GM18519 (cell line): ENCODE results near the gene CTH.
A peak's percentile ranks its signal among the peaks of the same experiment; 100 is the strongest.
"Not testable (repeated sequence)": the region's sequence is repeated elsewhere in the genome, so short reads cannot be mapped to it uniquely, and the experiment has no call there.

ENCODE experiments used
- ATAC-seq: cut with Tn5 transposase; IDR thresholded peaks from one replicate; pipeline ENCODE4 v1.9.1; 2021; ENCODE audit warnings: mild to moderate bottlenecking, moderate library complexity; ENCODE audit not compliant: unreplicated experiment, low FRiP score

CTH gene

DNA sequence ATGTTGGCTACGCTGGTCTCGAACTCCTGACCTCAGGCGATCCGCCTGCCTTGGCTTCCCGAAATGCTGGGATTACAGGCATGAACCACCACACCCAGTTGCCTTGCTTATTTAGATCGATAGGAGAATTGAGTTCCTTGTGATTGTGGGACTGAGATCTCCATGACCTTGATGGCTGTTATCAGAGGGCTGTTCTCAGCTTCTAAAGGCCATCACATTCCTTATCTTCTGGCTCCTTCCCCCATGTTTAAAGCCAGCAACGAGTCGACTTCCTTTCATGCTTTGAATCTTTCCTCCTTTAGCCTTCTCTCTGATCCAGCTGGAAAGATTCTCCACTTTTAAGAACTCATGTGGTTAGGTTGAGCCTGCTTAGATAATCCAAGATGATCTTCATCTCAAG is 38.0 kb downstream of the CTH start:
- no peak for ATAC-seq

DNA sequence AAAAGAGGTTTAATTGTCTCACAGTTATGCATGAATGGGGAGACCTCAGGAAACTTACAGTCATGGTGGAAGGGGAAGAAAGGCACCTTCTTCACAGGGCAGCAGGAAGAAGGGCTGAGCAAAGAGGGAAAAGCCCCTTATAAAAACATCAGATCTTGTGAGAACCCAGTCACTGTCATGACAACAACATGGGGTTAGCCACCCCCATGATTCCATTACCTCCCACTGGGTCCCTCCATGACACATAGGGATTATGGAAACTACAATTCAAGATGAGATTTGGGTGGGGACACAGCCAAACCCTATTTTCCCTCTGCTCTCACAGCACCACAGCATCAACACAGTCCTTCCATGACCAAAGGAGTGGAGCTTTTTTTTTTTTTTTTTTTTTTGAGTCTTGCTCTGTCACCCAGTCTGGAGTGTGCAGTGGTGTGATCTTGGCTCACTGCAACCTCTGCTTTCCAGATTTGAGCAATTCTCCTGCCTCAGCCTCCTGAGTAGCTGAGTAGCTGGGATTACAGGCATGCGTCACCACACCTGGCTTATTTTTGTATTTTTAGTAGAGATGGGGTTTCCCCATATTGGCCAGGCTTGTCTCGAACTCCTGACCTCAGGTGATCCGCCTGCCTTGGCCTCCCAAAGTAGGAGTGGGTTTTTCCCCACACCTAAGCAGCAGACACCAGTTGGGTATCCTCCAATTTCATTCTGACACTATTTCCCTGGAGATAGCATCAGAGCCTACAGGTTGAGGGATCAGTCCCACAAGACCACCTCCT is 41.3 kb downstream of the CTH start:
- ATAC-seq: not testable (repeated sequence)

DNA sequence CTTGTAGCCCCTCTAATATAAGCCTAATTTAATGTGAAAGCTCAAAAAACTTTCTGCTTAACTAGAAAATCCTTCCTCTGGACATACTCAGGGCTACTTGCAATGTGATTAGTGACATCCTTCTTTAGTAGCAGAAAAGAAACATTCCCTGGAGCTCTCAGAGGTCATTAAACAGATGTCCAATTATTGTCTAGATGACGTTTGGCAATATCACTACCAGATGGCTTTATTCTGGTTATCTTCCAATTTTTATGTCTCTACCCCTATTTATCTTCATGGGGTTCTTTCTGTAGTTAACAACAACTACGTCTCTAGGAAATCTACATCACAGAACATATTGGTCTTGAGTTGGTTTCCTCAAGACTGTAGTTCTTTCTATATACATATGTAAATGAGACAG is 44.2 kb downstream of the CTH start:
- ATAC-seq: no peak

DNA sequence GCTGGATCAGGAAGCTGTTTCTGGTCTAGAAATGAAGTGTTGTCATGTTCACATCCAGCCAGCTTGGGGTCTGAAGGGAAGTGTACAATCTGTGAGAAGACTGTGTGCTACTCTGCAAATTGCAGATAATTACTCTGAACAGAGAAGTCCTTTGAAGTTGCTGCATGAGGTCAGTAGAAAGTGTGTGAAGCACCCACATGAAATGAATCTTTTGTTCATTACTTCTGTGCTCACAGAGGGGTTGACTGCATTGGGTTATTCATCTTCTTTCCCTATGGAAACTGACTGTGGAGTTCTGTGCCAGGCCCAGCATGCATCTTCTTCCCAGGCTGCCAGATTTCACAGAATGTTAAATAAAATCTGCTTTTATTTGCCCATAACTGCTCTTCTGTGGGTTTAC is 47.1 kb downstream of the CTH start:
- no peak for ATAC-seq

DNA sequence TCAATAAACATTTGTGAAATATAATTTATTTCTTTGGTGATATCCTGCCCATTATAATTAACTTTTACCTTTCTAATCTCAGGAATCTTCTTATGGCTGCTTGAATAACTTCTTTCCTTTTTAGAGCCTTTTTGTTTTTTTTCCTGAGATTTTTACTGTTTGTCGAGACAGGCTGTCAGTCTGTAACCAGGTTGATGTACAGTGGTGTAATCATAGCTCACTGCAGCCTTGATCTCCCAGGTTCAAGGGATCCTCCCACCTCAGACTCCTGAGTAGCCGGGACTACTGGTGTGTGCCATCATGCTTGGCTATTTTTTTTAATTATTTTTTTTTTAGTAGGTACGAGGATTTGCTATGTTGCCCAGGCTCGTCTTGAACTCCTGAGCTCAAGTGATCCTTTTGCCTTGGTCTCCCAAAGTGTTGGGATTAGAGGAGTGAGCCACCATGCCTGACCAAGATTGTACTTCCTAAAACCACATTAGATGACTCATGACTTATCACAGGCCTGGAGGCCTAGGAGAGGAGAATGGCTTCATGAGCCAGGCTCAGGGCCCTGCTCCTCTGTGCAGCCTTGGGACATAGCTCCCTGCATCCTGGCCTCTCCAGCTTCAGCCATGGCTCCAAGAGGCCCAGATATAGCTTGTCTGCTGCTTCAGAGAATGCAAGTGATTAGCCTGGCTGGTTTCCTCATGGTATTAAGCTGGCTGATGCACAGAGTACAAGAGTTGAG is 48.6 kb downstream of the CTH start:
- no peak for ATAC-seq

DNA sequence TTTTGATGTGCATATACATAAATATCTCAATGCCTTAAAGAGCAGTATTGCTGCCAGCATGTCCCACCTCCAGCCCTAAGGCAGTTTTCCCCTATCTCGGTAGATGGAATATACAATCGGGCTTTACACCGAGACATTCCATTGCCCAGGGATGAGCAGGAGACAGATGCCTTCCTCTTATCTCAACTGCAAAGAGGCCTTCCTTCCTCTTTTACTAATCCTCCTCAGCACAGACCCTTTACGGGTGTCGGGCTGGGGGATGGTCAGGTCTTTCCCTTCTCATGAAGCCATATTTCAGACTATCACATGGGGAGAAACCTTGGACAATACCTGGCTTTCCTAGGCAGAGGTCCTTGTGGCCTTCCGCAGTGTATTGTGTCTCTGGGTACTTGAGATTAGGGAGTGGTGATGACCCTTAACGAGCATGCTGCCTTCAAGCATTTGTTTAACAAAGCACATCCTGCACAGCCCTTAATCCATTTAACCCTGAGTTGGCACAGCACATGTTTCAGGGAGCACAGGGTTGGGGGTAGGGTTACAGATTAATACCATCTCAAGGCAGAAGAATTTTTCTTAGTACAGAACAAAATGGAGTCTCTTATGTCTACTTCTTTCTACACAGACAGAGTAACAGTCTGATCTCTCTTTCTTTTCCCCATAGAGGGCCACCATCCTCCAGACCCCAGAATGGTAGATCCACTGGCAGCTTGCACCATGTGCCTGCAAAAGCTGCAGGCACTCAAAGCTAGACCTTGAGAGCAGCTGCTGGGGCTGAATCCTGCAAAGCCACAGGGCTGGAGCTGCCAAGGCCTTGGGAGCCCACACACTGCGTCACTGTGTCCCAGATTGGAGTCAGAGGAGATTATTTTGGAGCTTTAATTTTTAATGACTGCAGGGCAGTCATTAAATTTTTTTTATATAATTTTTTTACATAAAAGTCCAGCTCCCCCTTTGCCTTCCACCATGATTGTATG is 50.0 kb downstream of the CTH start:
- not testable (repeated sequence) for ATAC-seq

DNA sequence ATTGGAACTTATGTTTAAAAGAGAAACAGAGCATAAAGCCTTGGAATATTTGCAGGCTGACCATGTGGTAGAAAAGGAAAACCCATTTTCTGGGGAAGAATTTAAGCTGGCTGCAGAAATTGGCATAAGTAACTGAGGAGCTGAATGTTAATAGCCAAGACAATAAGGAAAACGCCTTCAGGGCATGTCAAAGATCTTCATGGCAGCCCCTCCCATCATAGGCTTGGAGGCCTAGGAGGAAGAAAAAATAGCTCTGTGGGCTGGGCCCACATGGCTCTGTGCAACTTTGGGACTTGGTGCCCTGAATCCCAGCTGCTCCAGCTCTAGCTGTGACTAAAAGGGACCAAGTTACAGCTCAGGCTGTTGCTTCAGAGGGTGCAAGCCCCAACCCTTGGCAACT is 51.5 kb downstream of the CTH start:
- ATAC-seq: no peak

DNA sequence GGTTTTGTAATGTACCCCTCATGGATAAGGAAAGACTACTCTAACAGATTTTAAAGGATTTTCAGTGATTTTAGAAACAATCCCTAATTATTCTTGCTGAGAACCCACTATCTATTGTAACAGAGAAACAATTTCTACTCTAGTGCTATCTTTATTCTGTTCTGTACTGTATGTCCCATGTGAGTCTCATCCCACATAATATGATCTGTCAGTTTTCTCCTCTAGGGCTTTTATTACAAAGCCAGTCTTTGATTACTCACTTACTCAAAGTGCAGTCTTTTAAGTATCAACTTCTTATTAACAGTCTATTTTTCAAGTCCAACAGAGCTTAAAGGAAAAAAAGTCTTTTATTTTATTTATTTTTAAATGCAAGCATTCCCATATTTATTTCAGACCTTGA is 54.8 kb downstream of the CTH start:
- no peak for ATAC-seq

DNA sequence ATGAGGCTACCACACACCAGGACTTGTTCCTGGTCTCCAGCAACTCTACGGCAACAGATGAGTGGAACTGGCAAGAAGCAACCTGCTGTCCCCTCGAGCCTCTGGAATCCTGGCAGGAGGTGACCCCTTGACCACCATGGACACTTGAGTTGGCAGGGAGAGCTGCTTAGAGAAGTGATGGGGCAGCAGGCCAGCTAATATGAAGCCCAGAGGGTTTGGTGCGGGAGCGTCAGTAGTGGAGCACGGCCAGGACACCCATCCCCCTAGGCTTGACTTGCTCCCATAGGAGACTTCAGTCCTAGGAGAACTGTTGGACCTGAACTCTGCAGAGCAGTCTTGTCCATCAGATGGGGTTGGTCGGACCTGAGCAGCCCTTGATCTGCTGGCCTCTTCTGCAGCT is 56.5 kb downstream of the CTH start:
- no peak for ATAC-seq

DNA sequence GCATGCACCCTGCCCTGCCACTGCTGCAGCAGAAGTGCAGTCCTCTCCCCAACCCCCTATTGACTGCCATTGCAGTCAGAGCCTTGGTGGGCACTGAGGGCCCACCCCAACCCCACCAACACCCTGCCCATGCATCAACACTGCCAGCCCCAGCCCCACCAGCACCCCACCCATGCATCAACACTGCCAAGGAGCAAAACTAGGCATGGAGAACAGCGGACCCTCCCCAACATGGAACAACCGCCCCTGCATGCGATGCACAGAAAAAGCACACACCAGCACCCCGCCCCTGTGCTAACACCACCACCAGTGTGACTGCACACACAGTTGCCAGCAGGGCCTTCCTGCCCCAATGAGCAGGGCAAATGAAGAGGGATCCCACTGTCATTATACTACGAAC is 57.1 kb downstream of the CTH start:
- ATAC-seq: no peak

DNA sequence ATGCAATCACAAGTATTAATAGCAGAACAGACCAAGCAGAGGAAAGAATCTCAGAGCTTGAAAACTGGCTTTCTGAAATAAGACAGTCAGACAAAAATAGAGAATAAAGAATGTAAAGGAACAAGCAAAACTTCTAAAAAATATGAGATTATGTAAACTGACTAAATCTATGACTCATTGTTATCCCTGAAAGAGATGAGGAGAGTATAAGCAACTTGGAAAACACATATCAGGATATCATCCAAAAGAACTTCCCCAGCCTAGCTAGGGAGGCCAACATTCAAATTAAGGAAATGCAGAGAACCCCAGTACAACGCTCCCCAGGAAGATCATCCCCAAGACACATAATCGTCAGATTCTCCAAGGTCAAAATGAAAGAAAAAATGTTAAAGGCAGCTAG is 58.1 kb downstream of the CTH start:
- not testable (repeated sequence) for ATAC-seq

DNA sequence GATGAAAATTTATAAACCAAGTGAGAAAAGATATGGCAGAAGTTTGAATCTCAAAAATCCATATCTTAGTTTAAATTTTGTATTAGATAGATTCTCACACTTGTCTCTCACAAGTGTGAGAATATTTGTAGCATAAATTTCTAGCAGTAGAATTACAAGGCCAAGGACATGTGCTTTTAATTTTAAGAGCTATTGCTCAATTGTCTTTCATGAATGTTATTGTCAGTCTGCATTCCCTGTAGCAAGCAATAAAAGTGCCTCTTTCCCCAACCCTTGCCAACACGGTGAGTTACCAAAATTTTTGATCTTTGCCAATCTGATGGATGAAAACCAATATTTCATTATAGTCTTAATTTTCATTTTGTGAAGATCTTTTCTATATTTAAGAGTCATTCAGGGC is 64.0 kb downstream of the CTH start:
- no peak for ATAC-seq

DNA sequence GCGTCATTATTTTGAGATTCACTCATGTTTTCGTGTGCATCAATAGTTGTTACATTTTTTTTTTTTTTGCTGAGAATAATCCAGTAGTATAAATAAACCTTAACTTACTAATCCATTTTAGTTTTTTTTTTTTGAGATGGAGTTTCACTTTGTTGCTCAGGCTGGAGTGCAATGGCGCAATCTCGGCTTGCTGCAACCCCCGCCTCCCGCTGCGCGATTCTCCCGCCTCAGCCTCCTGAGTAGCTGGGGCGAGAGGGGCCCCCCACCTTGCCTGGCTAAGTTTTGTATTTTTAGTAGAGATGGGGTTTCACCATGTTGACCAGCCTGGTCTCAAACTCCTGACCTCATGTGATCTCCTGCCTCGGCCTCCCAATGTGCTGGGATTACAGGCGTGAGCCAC is 66.0 kb downstream of the CTH start:
- ATAC-seq: no peak

DNA sequence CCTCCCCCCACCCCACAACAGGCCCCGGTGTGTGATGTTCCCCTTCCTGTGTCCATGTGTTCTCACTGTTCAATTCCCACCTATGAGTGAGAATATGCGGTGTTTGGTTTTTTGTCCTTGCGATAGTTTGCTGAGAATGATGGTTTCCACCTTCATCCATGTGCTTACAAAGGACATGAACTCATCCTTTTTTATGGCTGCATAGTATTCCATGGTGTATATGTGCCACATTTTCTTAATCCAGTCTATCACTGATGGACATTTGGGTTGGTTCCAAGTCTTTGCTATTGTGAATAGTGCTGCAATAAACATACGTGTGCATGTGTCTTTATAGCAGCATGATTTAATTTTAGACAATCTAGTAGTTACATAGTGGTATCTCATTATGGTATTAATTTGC is 66.8 kb downstream of the CTH start:
- ATAC-seq: not testable (repeated sequence)

DNA sequence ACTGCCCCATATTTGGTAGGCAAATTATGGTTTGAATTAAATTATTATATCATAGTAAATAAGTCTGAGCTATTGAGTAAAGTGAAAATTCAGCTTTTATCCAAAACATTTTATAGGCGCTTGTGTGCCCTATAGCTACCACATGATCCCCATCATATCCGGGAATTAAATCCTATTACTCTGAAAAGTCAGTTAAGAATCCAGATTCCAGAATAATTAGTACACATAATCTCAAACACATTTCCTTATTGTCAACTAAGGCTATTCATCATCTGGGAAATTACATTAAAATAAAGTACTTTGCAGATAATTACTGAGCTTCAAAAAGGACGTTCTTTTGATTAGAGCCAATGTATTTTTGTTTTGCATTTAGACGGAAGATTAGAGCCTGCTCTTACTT is 72.3 kb downstream of the CTH start:
- no peak for ATAC-seq

DNA sequence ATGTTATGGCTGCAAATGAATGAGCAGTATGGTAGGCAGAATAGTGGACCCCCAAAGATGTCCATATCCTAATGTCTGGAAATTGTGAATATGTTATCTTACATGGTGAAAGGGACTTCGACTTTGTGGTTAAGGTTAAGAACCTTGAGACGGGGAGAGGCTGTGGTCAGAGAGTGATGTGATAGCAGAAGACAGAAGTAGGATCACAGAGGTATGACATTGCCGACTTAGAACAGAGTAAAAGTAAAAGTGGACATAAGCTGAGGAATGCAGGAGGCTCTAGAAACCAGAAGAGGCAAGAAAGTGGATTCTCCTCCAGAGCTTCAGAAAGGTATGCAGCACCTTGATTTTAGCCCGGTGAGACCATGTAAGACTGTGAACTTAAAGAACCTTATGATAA is 74.6 kb downstream of the CTH start:
- no peak for ATAC-seq

DNA sequence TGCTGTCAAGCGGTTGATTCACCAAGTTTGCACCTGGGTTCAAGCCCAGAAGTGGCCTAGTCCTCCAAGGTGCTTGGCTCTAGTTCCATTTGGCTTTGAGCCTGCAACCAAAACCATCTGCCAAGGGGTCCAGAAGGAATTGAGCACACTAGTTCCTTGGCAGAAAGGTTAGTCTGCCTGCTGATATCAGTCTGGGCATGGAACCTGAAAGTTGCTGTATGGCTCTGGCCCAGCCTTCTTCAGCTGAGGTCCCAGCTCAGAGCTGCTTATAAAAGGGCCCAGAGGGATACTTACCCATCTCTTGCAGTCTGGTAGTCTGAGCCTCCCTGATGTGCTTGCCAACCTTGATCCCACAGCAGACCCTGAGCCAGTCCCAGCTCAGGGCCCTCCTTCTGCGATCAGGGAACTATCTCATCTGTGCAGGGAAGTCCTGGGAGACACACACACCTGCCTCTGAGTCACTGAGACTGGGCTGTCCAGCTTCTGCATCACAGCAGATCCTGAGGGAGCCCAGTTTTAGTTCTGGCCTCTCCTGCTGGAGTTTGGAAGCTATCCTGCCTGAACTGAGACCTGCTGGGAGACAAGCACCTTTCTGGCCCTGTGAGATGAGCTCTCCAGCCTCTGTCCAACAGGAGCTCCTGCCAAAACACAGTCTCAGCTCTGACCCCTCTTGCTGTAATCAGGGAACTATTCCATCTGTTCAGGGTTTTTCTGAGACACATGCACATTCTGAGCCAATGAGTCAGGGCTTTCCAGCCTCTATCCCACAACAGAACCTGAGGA is 75.8 kb downstream of the CTH start:
- ATAC-seq: no peak

DNA sequence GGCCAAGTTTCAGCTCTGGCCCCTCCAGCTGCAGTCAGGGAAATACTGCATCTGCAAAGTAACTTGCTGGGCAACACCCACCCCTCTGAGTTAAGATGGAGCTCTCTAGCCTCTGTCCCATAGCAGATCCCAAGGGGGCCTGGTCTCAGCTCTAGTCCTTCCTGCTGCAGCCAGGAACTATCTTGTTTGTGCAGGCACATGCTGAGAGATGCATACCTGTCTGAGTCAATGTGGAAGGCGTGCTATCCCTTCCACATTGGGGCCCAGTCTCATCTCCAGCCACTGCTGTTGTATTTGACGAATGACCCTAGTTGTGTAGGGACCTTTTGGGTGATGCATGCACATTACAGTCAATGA is 76.4 kb downstream of the CTH start:
- no peak for ATAC-seq

DNA sequence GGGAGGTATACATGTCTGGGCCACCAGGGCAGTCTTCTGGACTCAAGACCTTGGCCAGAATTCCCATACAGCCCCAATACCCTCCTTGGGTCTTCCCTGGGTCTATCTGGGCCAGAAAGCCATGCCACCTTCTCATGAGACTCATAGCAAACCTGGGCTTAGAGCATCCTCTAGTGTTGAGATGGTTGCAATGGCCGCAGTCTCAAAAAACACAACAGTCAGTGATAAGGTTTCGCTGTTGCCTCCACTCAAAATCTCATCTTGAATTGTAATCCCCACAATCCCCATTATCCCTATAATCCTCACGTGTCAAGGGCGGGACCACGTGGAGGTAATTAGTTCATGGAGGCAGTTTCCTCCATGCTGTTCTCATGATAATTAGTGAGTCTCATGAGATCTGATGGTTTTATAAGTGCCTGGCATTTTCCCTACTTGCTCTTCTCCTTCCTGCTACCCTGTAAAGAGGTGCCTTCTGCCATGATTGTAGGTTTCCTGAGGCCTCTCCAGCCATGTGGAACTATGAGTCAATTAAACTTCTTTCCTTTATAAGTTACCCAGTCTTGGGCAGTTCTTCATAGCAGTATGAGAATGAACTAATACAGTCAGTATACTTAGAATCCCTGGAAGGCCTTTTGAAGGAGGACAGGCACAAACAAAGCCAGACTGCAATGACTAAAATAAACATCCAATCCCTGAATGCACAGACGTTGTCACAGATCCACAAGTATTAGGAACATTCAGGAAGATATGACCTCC is 77.0 kb downstream of the CTH start:
- peak; percentile 76 for ATAC-seq
